ENCODE data around the gene HSP90AA1.

GRCh38 chr14:102117852-102118251, 31.0 kb upstream of the HSP90AA1 start:
- TF ChIP-seq CTCF (IDR thresholded peaks at IDR 0.05) (no peak), POLR2A (IDR thresholded peaks at IDR 0.05) (no peak)

All from esophagus squamous epithelium (tissue), 4 donors.